ENCODE measurements around the gene GNAQ.
"Not testable (repeated sequence)": the region's sequence is repeated elsewhere in the genome, so short reads cannot be mapped to it uniquely, and the experiment has no call there.

GNAQ gene

DNA sequence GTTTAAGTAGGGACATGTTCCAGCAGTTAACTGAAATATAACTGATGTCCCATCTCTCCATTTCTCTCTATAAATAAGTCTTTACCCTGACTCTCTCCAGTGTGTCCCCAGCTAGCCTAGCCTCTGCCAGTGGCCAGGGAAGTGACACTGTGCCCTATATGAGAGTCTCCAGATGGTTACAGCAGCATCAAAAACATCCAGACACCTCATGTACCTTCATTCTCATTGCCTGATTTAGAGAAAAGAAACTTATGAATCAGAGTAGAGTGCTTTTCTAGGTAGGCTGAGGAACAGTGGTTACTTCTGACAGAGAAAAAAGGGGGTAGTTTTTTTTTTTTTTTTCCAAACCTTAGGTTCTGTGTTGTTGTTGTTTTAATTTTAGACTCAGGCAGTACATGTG, 148.5 kb downstream of the GNAQ start:
- H3K4me3 ChIP-seq (ENCODE audit: low read length), result no peak overlapping the region
- H3K9ac ChIP-seq (ENCODE audit: low read length), result no peak overlapping the region
- no peaks in the 10 kb centered on the region for H3K36me3 ChIP-seq (ENCODE audit: control insufficient read depth, insufficient read depth, low read length, severe bottlenecking)
- H3K27me3 ChIP-seq (replicated peaks; ENCODE audit: control insufficient read depth, insufficient read depth, low read length), result no peaks in the 10 kb centered on the region
- H3K4me1 ChIP-seq (ENCODE audit: control insufficient read depth, insufficient read depth, low read length), result peaks cover 23% of the 10 kb centered on the region
- no peak for DNase-seq (ENCODE audit: low read depth)
- H3K9me3 ChIP-seq (ENCODE audit: control insufficient read depth, low read length), result no peaks in the 10 kb centered on the region

DNA sequence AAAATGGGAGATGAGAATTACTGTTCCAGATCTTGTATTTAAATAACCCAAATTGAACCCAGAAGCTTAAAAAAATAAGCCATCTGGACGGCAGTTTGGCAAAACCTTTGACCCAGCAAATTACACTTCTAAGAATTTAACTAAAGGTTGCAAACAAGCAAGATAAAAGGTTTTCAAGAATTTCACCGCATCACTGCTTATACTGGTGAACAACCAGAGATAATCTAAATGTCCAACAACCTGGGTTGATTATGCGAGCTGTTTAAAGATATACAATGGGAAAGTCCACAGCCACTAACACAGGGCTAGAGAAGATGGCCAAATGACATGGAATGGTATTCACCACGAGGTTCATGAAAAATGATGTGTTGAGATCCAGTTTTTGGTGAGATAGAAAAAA, 149.3 kb downstream of the GNAQ start:
- no peaks in the 10 kb centered on the region for H3K27me3 ChIP-seq (replicated peaks; ENCODE audit: control insufficient read depth, insufficient read depth, low read length)
- H3K9me3 ChIP-seq (ENCODE audit: control insufficient read depth, low read length), result no peaks in the 10 kb centered on the region
- H3K36me3 ChIP-seq (ENCODE audit: control insufficient read depth, insufficient read depth, low read length, severe bottlenecking), result no peaks in the 10 kb centered on the region
- H3K4me3 ChIP-seq (ENCODE audit: low read length), result no peak overlapping the region
- H3K4me1 ChIP-seq (ENCODE audit: control insufficient read depth, insufficient read depth, low read length), result peaks cover 24% of the 10 kb centered on the region
- DNase-seq (ENCODE audit: low read depth), result no peak
- no peak overlapping the region for H3K9ac ChIP-seq (ENCODE audit: low read length)

DNA sequence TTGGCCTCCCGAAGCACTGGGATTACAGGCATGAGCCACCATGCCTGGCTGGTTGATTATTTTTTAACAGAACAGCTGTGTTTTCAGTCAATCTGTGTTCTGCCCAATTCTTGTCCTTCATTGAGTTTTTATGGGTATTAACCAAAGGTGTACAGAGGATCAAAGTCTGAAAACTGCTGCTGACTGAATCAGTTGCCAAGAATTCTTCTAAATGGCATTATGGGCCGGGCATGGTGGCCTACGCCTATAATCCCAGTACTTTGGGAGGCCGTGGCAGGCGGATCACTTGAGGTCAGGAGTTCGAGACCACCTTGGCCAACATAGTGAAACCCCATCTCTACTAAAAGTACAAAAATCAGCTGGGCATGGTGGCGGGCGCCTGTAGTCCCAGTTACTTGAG, 150.0 kb downstream of the GNAQ start:
- H3K27me3 ChIP-seq (replicated peaks; ENCODE audit: control insufficient read depth, insufficient read depth, low read length); H3K9me3 ChIP-seq (ENCODE audit: control insufficient read depth, low read length); H3K9ac ChIP-seq (ENCODE audit: low read length); H3K36me3 ChIP-seq (ENCODE audit: control insufficient read depth, insufficient read depth, low read length, severe bottlenecking); DNase-seq (ENCODE audit: low read depth); H3K4me3 ChIP-seq (ENCODE audit: low read length): not testable (repeated sequence)
- H3K4me1 ChIP-seq (ENCODE audit: control insufficient read depth, insufficient read depth, low read length), result peaks cover 24% of the 10 kb centered on the region

DNA sequence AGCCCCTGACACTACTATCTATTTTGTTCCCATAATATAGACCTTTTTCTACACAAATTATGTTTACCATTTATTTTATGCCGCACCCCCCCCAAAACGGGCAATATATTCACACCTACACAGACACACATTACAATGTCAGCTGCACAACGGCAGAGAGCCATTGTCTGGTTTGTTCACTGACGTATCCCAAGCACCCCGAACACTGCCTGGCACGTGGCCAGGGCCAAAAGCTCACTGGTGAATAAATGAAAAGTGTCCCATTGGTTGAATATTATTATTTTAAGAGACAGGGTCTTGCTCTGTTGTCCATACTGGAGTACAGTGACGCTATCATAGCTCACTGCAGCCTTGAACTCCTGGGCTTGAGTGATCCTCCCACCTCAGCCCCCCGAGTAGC, 150.5 kb downstream of the GNAQ start:
- Histone ChIP-seq H3K36me3 (ENCODE audit: control insufficient read depth, insufficient read depth, low read length, severe bottlenecking) (no peaks in the 10 kb centered on the region), H3K27me3 (replicated peaks; ENCODE audit: control insufficient read depth, insufficient read depth, low read length) (no peaks in the 10 kb centered on the region), H3K4me3 (ENCODE audit: low read length) (no peak overlapping the region), H3K4me1 (ENCODE audit: control insufficient read depth, insufficient read depth, low read length) (peaks cover 28% of the 10 kb centered on the region), H3K9ac (ENCODE audit: low read length) (no peak overlapping the region), H3K9me3 (ENCODE audit: control insufficient read depth, low read length) (no peaks in the 10 kb centered on the region)
- no peak for DNase-seq (ENCODE audit: low read depth)

DNA sequence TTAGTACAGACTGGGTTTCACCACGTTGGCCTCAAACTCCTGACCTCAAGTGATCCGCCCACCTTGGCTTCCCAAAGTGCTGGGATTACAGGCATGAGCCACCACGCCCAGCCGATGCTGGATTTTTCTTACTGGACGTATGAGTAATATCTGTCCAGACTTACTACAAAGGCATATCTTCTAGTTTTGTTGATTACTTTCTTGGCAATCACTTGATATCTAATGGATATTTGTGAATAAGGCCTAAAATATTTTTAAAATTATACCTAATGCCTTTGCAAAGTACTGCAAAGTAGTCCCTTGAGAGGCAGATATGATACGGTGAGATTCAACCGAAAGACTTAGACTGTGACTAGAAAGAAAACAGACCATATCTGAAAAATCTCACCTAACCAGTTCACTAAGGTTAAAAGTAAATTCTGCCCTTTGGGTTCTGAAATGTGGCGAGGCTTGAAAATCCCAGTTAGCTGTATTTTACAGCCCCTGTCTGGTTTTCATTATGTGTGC, 152.1 kb downstream of the GNAQ start:
- no peak overlapping the region for H3K4me3 ChIP-seq (ENCODE audit: low read length)
- no peak overlapping the region for H3K9ac ChIP-seq (ENCODE audit: low read length)
- H3K4me1 ChIP-seq (ENCODE audit: control insufficient read depth, insufficient read depth, low read length), result peaks cover 24% of the 10 kb centered on the region
- no peaks in the 10 kb centered on the region for H3K36me3 ChIP-seq (ENCODE audit: control insufficient read depth, insufficient read depth, low read length, severe bottlenecking)
- DNase-seq (ENCODE audit: low read depth), result no peak
- H3K27me3 ChIP-seq (replicated peaks; ENCODE audit: control insufficient read depth, insufficient read depth, low read length), result no peaks in the 10 kb centered on the region
- H3K9me3 ChIP-seq (ENCODE audit: control insufficient read depth, low read length), result no peaks in the 10 kb centered on the region

DNA sequence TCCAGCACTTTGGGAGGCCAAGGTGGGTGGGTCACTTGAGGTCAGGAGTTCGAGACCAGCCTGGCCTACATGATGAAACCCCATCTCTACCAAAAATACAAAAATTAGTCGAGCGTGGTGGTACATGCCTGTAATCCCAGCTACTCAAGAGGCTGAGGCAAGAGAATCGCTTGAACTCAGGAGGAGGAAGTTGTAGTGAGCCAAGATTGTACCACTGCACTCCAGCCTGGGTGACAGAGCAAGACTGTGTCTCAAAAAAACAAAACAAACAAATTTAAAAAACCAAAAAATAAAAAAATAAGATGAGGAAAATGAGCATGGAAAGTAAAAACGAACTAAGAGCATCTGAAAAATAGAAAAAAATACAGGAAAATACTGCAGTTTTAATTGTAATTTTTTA, 152.8 kb downstream of the GNAQ start:
- not testable (repeated sequence) for DNase-seq (ENCODE audit: low read depth); H3K9ac ChIP-seq (ENCODE audit: low read length); H3K27me3 ChIP-seq (replicated peaks; ENCODE audit: control insufficient read depth, insufficient read depth, low read length); H3K4me3 ChIP-seq (ENCODE audit: low read length); H3K36me3 ChIP-seq (ENCODE audit: control insufficient read depth, insufficient read depth, low read length, severe bottlenecking); H3K9me3 ChIP-seq (ENCODE audit: control insufficient read depth, low read length)
- H3K4me1 ChIP-seq (ENCODE audit: control insufficient read depth, insufficient read depth, low read length), result peaks cover 17% of the 10 kb centered on the region

DNA sequence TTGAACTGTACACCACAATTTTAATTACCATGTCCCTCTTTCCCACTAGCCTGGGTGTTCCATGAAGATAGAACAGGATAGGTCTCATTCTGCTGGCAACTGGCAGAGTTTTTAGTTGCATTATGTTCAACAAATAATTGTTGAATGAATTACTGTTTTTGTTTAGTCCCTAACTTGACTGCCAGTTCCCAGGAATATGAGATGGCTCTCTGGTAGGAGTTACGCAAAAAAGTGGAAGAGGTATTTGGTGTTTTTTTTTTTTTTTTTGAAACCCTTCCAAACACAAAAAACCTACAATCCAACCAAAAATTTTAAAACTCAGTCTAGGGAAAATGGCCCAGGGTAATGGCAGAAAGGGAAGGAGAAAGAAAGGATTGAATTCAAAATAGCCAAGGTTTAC, 153.6 kb downstream of the GNAQ start:
- no peaks in the 10 kb centered on the region for H3K9me3 ChIP-seq (ENCODE audit: control insufficient read depth, low read length)
- no peaks in the 10 kb centered on the region for H3K36me3 ChIP-seq (ENCODE audit: control insufficient read depth, insufficient read depth, low read length, severe bottlenecking)
- H3K27me3 ChIP-seq (replicated peaks; ENCODE audit: control insufficient read depth, insufficient read depth, low read length), result no peaks in the 10 kb centered on the region
- peaks cover 17% of the 10 kb centered on the region for H3K4me1 ChIP-seq (ENCODE audit: control insufficient read depth, insufficient read depth, low read length)
- H3K4me3 ChIP-seq (ENCODE audit: low read length), result no peak overlapping the region
- no peak overlapping the region for H3K9ac ChIP-seq (ENCODE audit: low read length)
- peak; percentile 15 for DNase-seq (ENCODE audit: low read depth)

DNA sequence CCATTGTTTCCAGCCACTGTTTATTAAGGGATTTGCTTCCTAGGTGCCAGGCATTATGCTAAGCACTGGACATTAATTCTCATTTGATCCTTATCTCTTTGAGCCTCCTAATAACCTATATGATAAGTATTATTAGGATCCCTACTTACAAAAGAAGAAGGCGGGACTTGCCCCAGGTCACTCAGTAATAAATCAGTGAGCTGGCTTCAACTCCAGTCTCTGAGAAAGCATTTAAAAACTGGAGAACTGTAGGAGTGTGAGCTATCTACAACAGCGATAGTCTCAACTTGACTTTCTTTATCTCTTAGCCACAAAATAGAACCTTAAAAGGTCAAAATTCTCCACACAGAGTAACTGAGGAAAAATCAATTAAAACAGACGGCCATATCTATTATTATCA, 155.0 kb downstream of the GNAQ start:
- Histone ChIP-seq H3K4me1 (ENCODE audit: control insufficient read depth, insufficient read depth, low read length) (peaks cover 22% of the 10 kb centered on the region), H3K9ac (ENCODE audit: low read length) (no peak overlapping the region), H3K27me3 (replicated peaks; ENCODE audit: control insufficient read depth, insufficient read depth, low read length) (no peaks in the 10 kb centered on the region), H3K9me3 (ENCODE audit: control insufficient read depth, low read length) (no peaks in the 10 kb centered on the region), H3K4me3 (ENCODE audit: low read length) (no peak overlapping the region), H3K36me3 (ENCODE audit: control insufficient read depth, insufficient read depth, low read length, severe bottlenecking) (no peaks in the 10 kb centered on the region)
- DNase-seq (ENCODE audit: low read depth), result no peak

DNA sequence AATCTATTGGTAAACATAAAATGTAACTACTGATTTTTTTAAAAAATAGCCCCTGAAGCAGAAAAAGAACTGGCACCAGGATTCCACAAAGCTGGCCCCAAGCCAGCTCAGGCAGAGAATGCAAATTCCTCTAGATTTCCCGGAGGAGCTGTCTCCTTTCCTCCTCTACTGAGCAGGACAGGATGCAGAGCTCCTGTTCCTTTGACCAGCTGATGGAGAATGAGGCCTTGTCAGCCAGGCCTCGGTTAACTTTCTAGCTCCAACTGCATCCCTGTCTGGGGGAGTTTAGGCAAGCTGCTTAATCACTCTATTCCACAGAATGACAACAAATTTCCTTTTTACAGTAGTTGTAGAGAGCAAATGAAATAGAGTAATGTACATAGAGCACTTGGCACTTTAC, 155.5 kb downstream of the GNAQ start:
- no peaks in the 10 kb centered on the region for H3K36me3 ChIP-seq (ENCODE audit: control insufficient read depth, insufficient read depth, low read length, severe bottlenecking)
- no peak overlapping the region for H3K4me3 ChIP-seq (ENCODE audit: low read length)
- peak; percentile 44 for DNase-seq (ENCODE audit: low read depth)
- H3K9me3 ChIP-seq (ENCODE audit: control insufficient read depth, low read length), result no peaks in the 10 kb centered on the region
- no peaks in the 10 kb centered on the region for H3K27me3 ChIP-seq (replicated peaks; ENCODE audit: control insufficient read depth, insufficient read depth, low read length)
- H3K4me1 ChIP-seq (ENCODE audit: control insufficient read depth, insufficient read depth, low read length), result peaks cover 22% of the 10 kb centered on the region
- H3K9ac ChIP-seq (ENCODE audit: low read length), result no peak overlapping the region

DNA sequence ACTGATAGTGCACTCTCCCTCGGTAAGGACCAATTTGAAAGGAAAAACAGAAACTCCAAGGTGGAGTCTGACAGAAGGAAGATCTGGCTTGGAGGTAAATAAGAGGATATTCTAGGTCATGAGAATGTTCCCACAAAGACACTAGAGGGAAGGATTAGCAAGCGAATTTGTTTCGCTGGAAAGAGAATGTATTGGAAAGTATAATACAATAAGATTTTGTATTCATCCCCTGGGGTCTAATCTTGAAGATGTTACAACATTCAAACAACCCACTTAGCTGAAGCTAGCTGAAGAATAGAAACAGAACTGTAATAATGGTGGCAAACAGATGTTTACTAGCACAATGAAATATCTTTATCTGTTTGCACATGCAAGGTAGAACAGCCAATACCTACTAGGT, 158.7 kb downstream of the GNAQ start:
- no peak for DNase-seq (ENCODE audit: low read depth)
- H3K27me3 ChIP-seq (replicated peaks; ENCODE audit: control insufficient read depth, insufficient read depth, low read length), result no peaks in the 10 kb centered on the region
- no peaks in the 10 kb centered on the region for H3K36me3 ChIP-seq (ENCODE audit: control insufficient read depth, insufficient read depth, low read length, severe bottlenecking)
- H3K9me3 ChIP-seq (ENCODE audit: control insufficient read depth, low read length), result no peaks in the 10 kb centered on the region
- H3K9ac ChIP-seq (ENCODE audit: low read length), result no peak overlapping the region
- peaks cover 14% of the 10 kb centered on the region for H3K4me1 ChIP-seq (ENCODE audit: control insufficient read depth, insufficient read depth, low read length)
- H3K4me3 ChIP-seq (ENCODE audit: low read length), result no peak overlapping the region

DNA sequence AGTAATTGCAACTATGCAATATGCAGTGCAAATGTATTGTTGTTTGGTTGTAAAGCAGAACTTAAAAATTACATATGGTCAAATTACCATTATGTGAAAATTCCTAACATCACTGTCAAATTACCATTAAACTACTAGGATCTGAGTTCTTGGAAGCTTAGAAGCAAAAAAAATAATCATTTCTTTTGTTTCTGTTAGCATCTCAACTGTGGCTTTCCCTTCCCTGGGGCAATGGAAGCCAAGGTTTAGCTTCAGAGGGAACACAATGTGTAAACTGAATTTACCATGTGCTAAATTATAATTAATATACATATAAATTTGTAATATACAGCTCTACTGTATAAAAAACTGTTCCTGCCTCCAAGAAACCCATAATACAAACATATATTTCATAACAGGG, 159.4 kb downstream of the GNAQ start:
- no peak for DNase-seq (ENCODE audit: low read depth)
- Histone ChIP-seq H3K9me3 (ENCODE audit: control insufficient read depth, low read length) (no peaks in the 10 kb centered on the region), H3K9ac (ENCODE audit: low read length) (no peak overlapping the region), H3K27me3 (replicated peaks; ENCODE audit: control insufficient read depth, insufficient read depth, low read length) (no peaks in the 10 kb centered on the region), H3K4me3 (ENCODE audit: low read length) (no peak overlapping the region), H3K4me1 (ENCODE audit: control insufficient read depth, insufficient read depth, low read length) (peaks cover 12% of the 10 kb centered on the region), H3K36me3 (ENCODE audit: control insufficient read depth, insufficient read depth, low read length, severe bottlenecking) (no peaks in the 10 kb centered on the region)

DNA sequence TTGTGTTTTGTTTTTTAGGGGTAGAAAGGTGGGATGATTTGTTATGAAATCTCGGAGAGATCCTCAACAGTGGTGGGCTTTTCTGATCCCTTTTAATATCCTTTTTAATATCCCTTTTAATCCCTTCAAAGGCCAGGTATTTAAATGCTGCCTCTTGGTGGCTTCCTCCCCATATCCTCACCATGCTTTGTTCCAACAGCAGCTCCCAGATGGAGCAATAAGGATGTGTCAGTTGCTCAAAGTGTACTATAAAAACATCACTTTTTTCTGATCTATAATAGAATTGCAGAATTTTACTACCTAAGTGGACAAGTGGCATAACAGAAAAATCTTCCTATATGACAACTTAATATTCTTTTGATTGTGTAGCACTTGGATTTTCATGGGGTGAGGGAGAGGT, 160.1 kb downstream of the GNAQ start:
- Histone ChIP-seq H3K36me3 (ENCODE audit: control insufficient read depth, insufficient read depth, low read length, severe bottlenecking) (no peaks in the 10 kb centered on the region), H3K27me3 (replicated peaks; ENCODE audit: control insufficient read depth, insufficient read depth, low read length) (no peaks in the 10 kb centered on the region), H3K9ac (ENCODE audit: low read length) (no peak overlapping the region), H3K4me1 (ENCODE audit: control insufficient read depth, insufficient read depth, low read length) (peaks cover 11% of the 10 kb centered on the region), H3K4me3 (ENCODE audit: low read length) (no peak overlapping the region), H3K9me3 (ENCODE audit: control insufficient read depth, low read length) (no peaks in the 10 kb centered on the region)
- no peak for DNase-seq (ENCODE audit: low read depth)
